ENCODE measurements around the gene SLIT3.

DNA sequence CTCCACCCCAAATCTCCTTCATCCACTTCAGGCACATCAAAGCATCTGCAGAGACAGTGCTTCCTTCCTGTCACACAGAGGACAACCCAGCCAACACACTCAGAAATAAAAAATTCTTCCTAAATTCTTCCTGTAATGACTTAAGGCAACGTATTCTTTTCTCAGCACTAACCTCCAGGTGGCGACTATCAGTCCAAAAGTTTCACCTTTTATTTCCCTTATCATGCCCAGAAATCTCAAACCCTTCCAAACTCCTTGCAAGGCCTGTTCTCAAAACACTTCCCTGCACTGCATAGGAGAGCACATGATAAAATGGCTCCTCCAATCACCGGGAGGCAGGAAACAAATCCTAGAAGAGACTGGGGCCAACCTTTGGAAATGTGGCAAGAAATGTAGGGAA, 35.1 kb downstream of the SLIT3 start:
- TF ChIP-seq, protein P1, sequence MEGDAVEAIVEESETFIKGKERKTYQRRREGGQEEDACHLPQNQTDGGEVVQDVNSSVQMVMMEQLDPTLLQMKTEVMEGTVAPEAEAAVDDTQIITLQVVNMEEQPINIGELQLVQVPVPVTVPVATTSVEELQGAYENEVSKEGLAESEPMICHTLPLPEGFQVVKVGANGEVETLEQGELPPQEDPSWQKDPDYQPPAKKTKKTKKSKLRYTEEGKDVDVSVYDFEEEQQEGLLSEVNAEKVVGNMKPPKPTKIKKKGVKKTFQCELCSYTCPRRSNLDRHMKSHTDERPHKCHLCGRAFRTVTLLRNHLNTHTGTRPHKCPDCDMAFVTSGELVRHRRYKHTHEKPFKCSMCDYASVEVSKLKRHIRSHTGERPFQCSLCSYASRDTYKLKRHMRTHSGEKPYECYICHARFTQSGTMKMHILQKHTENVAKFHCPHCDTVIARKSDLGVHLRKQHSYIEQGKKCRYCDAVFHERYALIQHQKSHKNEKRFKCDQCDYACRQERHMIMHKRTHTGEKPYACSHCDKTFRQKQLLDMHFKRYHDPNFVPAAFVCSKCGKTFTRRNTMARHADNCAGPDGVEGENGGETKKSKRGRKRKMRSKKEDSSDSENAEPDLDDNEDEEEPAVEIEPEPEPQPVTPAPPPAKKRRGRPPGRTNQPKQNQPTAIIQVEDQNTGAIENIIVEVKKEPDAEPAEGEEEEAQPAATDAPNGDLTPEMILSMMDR (IDR thresholded peaks at IDR 0.05): no peak
- no peak for TF ChIP-seq POLR2A (IDR thresholded peaks at IDR 0.05)
